PFSK-1 (cell line): ENCODE measurements around the gene KCNS1.

Experiments
- FOXP2 ChIP-seq: optimal IDR thresholded peaks from 2 replicates; pipeline ENCODE3; 2011; ENCODE audit warnings: borderline replicate concordance, control low read depth, inconsistent platforms; ENCODE audit not compliant: insufficient read depth; ENCODE audit errors: extremely low read length, extremely low read depth
- POLR2AphosphoS5 ChIP-seq: IDR thresholded peaks from 2 replicates; pipeline ENCODE4 v1.6.1; 2012; ENCODE audit warnings: low read depth, mild to moderate bottlenecking, control low read depth, low read length, moderate library complexity
- REST ChIP-seq, 2 experiments: IDR thresholded peaks; 2 replicates each; pipeline versions ENCODE4 v1.6.1 to v1.8.0; 2011 to 2012; ENCODE audit warnings: low read depth in 2 of 2, low read length in 2 of 2, control low read depth in 1 of 2, inconsistent platforms in 1 of 2, mild to moderate bottlenecking in 1 of 2, moderate library complexity in 1 of 2; ENCODE audit not compliant: insufficient read depth in 1 of 2
- SIN3A ChIP-seq: IDR thresholded peaks from 2 replicates; pipeline ENCODE4 v1.6.1; 2012; ENCODE audit warnings: mild to moderate bottlenecking, low read length, moderate library complexity, borderline replicate concordance; ENCODE audit not compliant: insufficient read depth
- TAF1 ChIP-seq: IDR thresholded peaks from 2 replicates; pipeline ENCODE4 v1.6.1; 2012; ENCODE audit warnings: low read length, control low read depth, borderline replicate concordance; ENCODE audit not compliant: insufficient read depth

Gene KCNS1

GRCh38 chr20:45064812-45065211 is 36.1 kb downstream of the KCNS1 start:
- TF ChIP-seq FOXP2, result no peak
- no peak for TF ChIP-seq TAF1
- TF ChIP-seq REST (IDR thresholded peaks at IDR 0.05; ENCODE audit: insufficient read depth in 1 of 2, low read depth in 2 of 2, low read length in 2 of 2), result no peak
- no peak for TF ChIP-seq POLR2AphosphoS5
- no peak for TF ChIP-seq SIN3A

- no peak for TF ChIP-seq TAF1
- TF ChIP-seq FOXP2, result no peak
- no peak for TF ChIP-seq POLR2AphosphoS5
- no peak for TF ChIP-seq REST (IDR thresholded peaks at IDR 0.05; ENCODE audit: insufficient read depth in 1 of 2, low read depth in 2 of 2, low read length in 2 of 2)
- TF ChIP-seq SIN3A, result no peak
These were observed 39.7 kb downstream of the KCNS1 start for GRCh38 chr20:45061244-45061643.

DNA sequence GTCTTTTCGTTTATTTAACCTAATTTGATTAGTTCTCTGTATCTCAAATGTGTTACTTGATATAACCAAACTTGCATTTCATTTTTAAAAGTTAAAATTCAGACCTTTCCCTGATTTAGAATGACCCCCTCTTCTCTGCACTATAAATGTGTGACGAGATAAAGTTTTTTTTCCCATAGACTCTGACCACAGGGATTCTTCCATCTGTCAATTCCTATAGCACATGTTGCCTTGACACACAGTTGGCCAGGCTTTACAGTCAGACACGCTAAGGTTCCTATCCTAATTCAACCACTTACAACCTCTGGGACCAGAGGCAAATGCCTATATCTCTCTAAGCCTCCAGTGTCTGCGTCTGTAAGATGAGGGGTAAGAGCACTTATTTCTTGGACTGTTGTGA is 40.6 kb downstream of the KCNS1 start:
- TF ChIP-seq REST (IDR thresholded peaks at IDR 0.05; ENCODE audit: insufficient read depth in 1 of 2, low read depth in 2 of 2, low read length in 2 of 2) (no peak), POLR2AphosphoS5 (no peak), TAF1 (no peak), SIN3A (no peak), FOXP2 (no peak)

GRCh38 chr20:45059022-45059728 is 41.8 kb downstream of the KCNS1 start:
- TF ChIP-seq TAF1, result no peak
- TF ChIP-seq SIN3A, result no peak

DNA sequence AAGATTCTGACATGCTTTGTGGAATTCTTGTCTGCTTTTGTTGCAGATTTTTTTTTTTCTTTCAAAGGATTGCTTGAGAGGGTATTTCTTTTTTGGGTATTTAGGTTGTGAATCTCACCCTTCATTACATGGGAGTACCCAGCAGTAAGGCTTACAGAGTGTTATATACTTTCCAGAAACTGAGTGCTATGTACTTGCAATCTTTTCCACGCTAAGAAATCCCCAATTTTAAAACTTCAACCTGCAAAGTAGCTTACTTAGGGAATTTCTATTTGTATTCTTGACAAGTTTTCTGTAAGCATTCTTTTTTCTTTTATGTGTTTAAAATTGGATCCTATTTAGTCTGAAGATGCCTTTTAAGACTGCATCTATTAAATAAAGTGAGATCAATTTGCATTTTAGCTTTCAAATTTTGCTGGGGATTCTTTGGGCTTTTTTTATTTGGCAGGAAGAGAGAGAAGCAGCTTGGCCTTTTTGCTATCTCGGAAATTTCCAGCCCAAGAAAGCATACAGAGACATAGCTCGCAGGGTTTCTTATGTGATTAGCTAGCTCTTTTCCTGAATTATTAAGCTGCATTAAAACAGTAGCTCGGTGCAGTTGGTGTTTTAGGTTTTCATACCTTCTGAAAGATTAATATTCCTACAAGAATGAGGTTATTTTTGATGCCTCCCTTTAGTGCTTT is 42.6 kb downstream of the KCNS1 start:
- no peak for TF ChIP-seq POLR2AphosphoS5
- TF ChIP-seq SIN3A, result no peak
- TF ChIP-seq REST (IDR thresholded peaks at IDR 0.05; ENCODE audit: insufficient read depth in 1 of 2, low read depth in 2 of 2, low read length in 2 of 2), result no peak
- no peak for TF ChIP-seq TAF1
- no peak for TF ChIP-seq FOXP2
